HG02938 (cell line): Measurements from ENCODE around the gene AAR2.

Source experiments
- ATAC-seq: cut with Tn5 transposase; IDR thresholded peaks from one replicate; pipeline ENCODE4 v1.9.1; 2021; ENCODE audit warnings: mild to moderate bottlenecking, moderate library complexity; ENCODE audit not compliant: unreplicated experiment

AAR2 gene

GRCh38 chr20:36218380-36219064 is 17.8 kb upstream of the AAR2 start:
- no peak for ATAC-seq

DNA sequence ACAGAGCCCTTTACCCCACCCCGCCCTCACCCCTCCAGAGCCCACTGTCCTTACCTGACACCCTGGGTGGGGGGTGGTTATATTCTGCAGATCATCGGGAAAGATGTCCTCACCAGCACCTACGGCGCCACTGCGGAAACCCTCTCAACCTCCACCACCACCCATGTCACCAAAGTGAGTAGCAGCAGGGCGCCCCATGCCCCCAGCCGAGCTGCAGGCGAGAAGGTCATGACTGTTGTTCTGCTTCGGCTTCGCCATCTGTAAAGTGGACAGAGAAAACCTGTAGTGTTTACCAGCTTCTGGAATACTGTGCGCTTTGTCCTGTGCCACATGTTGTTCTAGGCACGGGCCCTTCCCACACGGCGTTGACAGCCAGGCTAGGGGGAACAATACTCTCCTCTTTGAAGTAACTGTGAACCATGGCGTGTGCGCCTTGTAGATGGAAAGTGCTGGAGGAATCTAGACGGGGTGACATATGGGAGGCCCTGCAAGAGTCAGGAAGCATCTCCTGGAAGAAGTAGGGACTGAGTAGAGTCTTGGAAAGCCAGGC is 16.5 kb upstream of the AAR2 start:
- ATAC-seq = no peak

DNA sequence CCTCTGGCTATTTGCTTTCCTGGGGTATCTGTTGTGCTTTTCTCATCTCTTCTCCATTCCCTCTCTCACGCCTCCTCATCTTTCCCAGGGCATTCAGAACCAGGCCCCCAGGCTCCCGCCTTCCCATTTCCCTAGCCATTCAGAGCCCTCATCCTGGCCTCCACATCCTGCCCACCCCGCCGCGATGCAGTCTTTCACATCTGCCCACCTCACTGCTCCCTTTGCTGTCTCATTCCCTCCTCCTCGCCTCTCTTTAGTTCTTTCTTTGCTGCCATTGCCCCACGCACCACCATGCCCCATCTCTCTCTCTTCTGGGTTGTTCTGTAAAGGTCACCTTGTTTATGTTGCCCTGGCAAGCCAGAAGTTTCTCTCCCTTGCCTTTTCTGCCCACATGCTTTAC is 10.6 kb upstream of the AAR2 start:
- no peak for ATAC-seq

- no peak for ATAC-seq
Measured at GRCh38 chr20:36228770-36229169, 7.5 kb upstream of the AAR2 start.

DNA sequence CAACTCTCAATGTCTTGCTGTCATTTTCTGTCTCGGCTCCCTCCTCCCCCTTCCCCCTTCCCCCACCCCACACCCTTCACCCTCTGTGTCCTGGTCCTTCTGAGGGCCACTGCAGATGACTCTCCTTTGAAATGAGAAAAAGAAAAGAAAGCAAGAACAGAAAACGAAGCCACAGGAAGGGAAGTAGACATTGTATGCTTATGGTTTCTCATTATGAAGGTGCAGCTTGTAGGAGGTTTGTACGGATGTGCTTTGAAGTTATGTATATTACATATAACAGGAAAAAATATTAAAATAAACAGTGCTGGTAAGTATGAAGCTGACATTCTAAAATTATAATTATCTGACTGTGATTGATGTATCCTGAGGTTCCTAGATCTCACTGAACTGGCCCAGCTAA is 6.3 kb upstream of the AAR2 start:
- no peak for ATAC-seq

- no peak for ATAC-seq
Measured at GRCh38 chr20:36231331-36231730, 4.9 kb upstream of the AAR2 start.

DNA sequence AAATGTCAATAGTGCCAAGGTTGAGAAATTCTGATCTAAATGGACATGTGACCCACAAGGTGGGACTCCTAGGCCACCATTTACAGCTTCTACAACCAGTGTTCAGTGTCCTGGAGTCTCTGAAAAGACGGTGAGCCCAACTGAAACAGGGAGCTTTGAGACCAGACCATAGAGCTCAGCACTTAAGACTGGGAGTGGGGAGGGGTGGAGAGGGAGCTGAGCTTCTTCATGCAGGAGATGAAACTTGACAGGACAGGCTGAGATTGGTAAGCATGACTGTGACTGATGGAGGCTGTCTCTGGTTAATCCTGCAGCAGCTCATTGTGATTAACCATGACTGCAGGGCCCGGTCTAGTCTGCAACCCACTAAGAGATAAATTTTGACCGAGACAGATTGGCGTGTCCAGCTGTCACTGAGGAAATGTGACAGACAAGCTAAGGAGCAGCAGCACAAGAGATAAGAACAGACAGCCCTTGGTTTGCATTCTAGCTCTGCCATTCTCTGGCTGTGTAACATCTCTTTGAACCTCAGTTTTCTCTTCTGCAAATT is 1.4 kb upstream of the AAR2 start:
- no peak for ATAC-seq

GRCh38 chr20:36236786-36237121 is 476 bp downstream of the AAR2 start:
- no peak for ATAC-seq

GRCh38 chr20:36237477-36237876 is 1.2 kb downstream of the AAR2 start:
- ATAC-seq = no peak

GRCh38 chr20:36238153-36238552 is 1.9 kb downstream of the AAR2 start:
- ATAC-seq = no peak

DNA sequence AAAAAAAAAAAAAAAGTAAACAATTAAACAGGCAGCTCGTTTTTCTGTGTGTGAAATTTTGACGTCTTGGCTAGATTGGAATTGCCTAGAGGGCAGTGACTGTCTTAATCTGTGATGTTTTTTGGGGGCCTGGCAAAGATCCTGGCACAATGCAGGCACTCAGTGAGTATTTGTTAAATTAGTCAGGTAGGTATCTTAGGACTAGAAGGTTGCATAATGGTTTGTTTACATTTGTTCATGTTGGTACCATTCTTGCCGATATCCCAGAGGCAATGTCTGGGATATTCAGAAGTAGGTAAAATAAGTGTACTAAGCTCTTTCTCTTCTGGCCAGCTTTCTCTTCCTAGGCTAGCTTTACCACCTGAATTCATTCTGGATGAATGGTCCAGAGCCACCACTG is 2.5 kb downstream of the AAR2 start:
- no peak for ATAC-seq

- ATAC-seq = no peak
Measured at GRCh38 chr20:36240076-36240475, 3.8 kb downstream of the AAR2 start.

- no peak for ATAC-seq
Measured at GRCh38 chr20:36241678-36242077, 5.4 kb downstream of the AAR2 start.

- no peak for ATAC-seq
Measured at GRCh38 chr20:36243726-36244125, 7.4 kb downstream of the AAR2 start.

- ATAC-seq = no peak
Measured at GRCh38 chr20:36246401-36246800, 10.1 kb downstream of the AAR2 start.

GRCh38 chr20:36248836-36249235 is 12.6 kb downstream of the AAR2 start:
- ATAC-seq = no peak

DNA sequence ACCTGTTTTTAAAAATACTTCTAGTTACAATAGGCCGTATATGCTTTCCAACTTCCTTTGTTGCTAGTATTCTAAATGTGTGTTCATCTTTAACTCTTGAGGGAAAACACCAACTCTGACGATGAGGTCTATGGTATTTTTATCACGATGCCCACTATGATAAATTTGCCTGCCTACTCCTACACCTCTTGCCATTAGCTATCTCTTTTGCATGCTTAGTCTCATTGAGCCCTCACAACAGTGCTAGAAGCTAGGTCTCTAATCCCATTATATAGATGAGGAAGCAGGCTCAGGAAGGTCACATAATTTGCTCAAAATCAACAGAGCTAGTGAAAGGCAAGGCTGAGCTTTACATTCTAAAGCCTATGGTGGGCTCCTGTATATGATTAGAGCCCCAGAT is 13.2 kb downstream of the AAR2 start:
- ATAC-seq = no peak

- ATAC-seq = no peak
Measured at GRCh38 chr20:36251426-36251825, 15.1 kb downstream of the AAR2 start.

GRCh38 chr20:36252511-36252910 is 16.2 kb downstream of the AAR2 start:
- no peak for ATAC-seq

DNA sequence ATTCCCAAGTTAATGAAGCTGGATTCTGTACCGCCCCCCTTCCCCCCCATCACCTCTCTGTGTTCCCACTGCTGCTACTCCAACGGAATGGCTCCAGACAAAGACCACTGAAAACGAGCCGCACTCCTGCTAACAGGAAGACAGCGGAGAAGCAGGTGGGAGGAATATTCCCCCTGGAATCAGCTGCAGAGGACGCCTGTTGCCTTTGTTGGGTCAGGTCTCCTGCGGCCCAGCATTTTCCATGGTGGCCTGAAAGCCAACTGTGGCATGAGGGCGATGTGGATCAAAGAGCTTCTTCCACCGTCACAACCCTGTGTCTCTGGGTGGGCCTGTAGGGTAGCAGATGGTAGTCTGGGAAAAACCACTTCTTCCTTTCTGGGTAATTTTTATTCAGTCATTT is 16.8 kb downstream of the AAR2 start:
- ATAC-seq = no peak

DNA sequence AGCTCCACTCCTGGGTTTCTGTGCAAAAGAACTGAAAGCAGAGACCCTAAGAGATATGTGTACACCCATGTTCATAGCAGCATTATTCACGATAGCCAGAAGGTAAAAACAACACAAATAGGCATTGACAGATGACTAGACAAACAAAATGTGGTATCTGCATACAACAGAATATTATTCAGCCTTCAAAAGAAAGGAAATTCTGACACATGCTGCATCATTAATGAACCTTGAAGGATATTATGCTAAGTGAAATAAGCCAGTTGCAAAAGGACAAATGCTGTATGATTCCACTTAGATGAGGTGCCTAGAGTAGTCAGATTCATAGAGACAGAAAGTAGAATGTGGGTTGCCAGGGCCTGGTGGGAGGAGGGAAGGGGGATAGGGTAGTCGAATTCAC is 17.8 kb downstream of the AAR2 start:
- no peak for ATAC-seq

- ATAC-seq = no peak
Measured at GRCh38 chr20:36255445-36255844, 19.2 kb downstream of the AAR2 start.
